PC-3 (cell line): Measurements from ENCODE around the gene ARVCF. TPM values are rescaled to one million over a fixed set of nuclear protein-coding genes. Genes with fewer than 3 reads are reported as not detected.

Source experiments
- ATAC-seq: fragments of 200-7000 bp; cut with Tn5 transposase; 2 replicates; pipeline ENCODE4 v1.9.1; 2020; ENCODE audit warnings: mild to moderate bottlenecking, moderate library complexity
- BruUV-seq: library from RNA; stranded (reverse); fragments of 400-500 nt; replicated peaks from 2 replicates; lab custom pipeline; 2021; lab: Mats Ljungman, UMichigan
- CTCF ChIA-PET: fragments of 300-600 bp; sonication (Branson Sonifier 250); formaldehyde crosslinking; loops from one replicate; lab custom pipeline; 2022; ENCODE audit warnings: antibody characterized with exemption; lab: Charles Lee
- POLR2A ChIA-PET: fragments of 300-600 bp; sonication (Branson Sonifier 250); formaldehyde crosslinking; loops from one replicate; lab custom pipeline; 2022; ENCODE audit warnings: antibody characterized with exemption; ENCODE audit not compliant: unreplicated experiment; lab: Charles Lee
- DNase-seq: peaks from one replicate; pipeline ENCODE4 v3.0.0-alpha.2; 2015
- H2AFZ ChIP-seq: fragments of 300-600 bp; sonication (generic); 2 replicates; pipeline ENCODE4 v1.6.0; 2016; ENCODE audit warnings: antibody characterized with exemption, low read length
- H3F3A ChIP-seq: fragments of 300-600 bp; sonication (generic); one replicate; pipeline ENCODE4 v1.6.0; 2017; ENCODE audit warnings: antibody characterized with exemption, low read length, control low read depth, mild to moderate bottlenecking; ENCODE audit not compliant: unreplicated experiment
- H3K27ac ChIP-seq: fragments of 300-600 bp; sonication (generic); 2 replicates; pipeline ENCODE4 v1.5.1; 2016; ENCODE audit warnings: mild to moderate bottlenecking, low read length
- H3K27me3 ChIP-seq: fragments of 300-600 bp; sonication (generic); 2 replicates; pipeline ENCODE4 v1.6.1; 2016; ENCODE audit warnings: low read length, mixed read lengths
- H3K36me3 ChIP-seq: fragments of 300-600 bp; sonication (generic); 2 replicates; pipeline ENCODE4 v1.6.1; 2016; ENCODE audit warnings: low read depth, mixed run types, low read length, mixed read lengths
- H3K4me1 ChIP-seq: fragments of 300-600 bp; sonication (generic); 2 replicates; pipeline ENCODE4 v1.5.1; 2016; ENCODE audit warnings: low read length; ENCODE audit not compliant: insufficient read depth
- H3K4me2 ChIP-seq: fragments of 300-600 bp; sonication (generic); 2 replicates; pipeline ENCODE4 v1.6.0; 2016; ENCODE audit warnings: low read length
- H3K4me3 ChIP-seq: fragments of 300-600 bp; sonication (generic); 2 replicates; pipeline ENCODE4 v1.5.1; 2016; ENCODE audit warnings: mild to moderate bottlenecking, low read length, mixed read lengths
- H3K79me2 ChIP-seq: fragments of 300-600 bp; sonication (generic); 2 replicates; pipeline ENCODE4 v1.6.1; 2017; ENCODE audit warnings: low read length, mixed read lengths
- H3K9ac ChIP-seq: fragments of 300-600 bp; sonication (generic); 2 replicates; pipeline ENCODE4 v1.6.0; 2016; ENCODE audit warnings: mild to moderate bottlenecking, low read length
- H3K9me2 ChIP-seq: fragments of 300-600 bp; sonication (generic); replicated peaks from 2 replicates; pipeline ENCODE4 v1.6.1; 2016; ENCODE audit warnings: mixed run types, low read length, mixed read lengths
- H3K9me3 ChIP-seq: fragments of 300-600 bp; sonication (generic); 2 replicates; pipeline ENCODE4 v1.6.1; 2016; ENCODE audit warnings: low read length, mixed read lengths
- H4K20me1 ChIP-seq: fragments of 300-600 bp; sonication (generic); 2 replicates; pipeline ENCODE4 v1.6.1; 2016; ENCODE audit warnings: low read length, mixed read lengths
- EZH2 ChIP-seq: fragments of 300-600 bp; sonication (generic); IDR thresholded peaks from one replicate; pipeline ENCODE4 v1.6.1; 2017; ENCODE audit warnings: antibody characterized with exemption, mild to moderate bottlenecking, low read length; ENCODE audit not compliant: unreplicated experiment
- EZH2phosphoT487 ChIP-seq: fragments of 300-600 bp; sonication (generic); IDR thresholded peaks from 2 replicates; pipeline ENCODE4 v1.6.1; 2018; ENCODE audit warnings: mild to moderate bottlenecking, antibody characterized with exemption, low read length, borderline replicate concordance
- intact Hi-C: fragments of 100-400 bp; cut with micrococcal nuclease; formaldehyde crosslinking; loops from 2 replicates; pipeline ENCODE4 v1.9.0; 2023
- total RNA-seq: library from RNA; depleted of rRNA; stranded (reverse); fragments of >200 nt; gene quantifications from 2 replicates; pipeline ENCODE4 v1.2.3, GENCODE V29; 2014
- TF ChIP-seq, protein P1 (sequence below): fragments of 300-600 bp; sonication (generic); conservative IDR thresholded peaks from 2 replicates; pipeline ENCODE4 v1.5.1; 2017; ENCODE audit warnings: antibody characterized with exemption, low read depth, mild to moderate bottlenecking, low read length

Gene ARVCF
- total RNA-seq, 1 experiment from 2014 or later = 20.0 TPM

DNA sequence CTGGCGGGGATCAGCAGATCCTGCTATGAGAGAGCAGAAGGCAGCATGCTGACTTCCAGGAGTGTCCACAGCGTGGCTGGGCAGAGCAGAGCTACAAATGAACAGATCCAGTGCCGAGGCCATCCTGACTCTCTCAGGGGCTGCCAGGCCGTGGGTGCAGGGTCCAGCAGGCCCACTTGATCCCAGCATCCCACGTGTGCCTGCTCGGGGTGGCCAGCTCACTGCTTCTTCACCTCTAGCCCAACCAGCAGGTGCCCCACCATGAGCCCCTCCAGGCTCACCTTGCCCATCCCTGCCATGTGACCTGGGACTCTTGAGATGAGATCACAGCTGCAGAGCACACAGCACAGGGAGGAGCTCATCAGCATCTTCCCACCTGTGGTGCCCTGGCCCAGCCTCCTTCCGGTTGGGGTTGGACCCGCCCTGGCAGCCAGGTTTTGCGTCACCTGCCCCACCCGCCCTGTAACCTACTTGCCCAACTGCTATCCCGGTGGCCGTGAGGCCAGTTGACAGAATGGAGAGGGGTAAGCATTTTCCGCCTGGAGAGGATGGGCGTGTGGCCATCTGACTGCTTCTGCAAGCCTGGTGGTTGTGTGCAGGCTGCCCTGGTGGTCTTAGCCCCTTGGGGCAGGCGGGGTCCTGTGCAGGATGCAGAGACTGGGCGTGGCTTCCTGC lies 15.2 kb upstream of the ARVCF start:
- no peaks in the 10 kb centered on the region for H4K20me1 ChIP-seq
- no peak overlapping the region for H3K4me2 ChIP-seq
- H2AFZ ChIP-seq = no peak overlapping the region
- no peak overlapping the region for H3K4me3 ChIP-seq
- no peak for TF ChIP-seq EZH2
- TF ChIP-seq, protein P1, sequence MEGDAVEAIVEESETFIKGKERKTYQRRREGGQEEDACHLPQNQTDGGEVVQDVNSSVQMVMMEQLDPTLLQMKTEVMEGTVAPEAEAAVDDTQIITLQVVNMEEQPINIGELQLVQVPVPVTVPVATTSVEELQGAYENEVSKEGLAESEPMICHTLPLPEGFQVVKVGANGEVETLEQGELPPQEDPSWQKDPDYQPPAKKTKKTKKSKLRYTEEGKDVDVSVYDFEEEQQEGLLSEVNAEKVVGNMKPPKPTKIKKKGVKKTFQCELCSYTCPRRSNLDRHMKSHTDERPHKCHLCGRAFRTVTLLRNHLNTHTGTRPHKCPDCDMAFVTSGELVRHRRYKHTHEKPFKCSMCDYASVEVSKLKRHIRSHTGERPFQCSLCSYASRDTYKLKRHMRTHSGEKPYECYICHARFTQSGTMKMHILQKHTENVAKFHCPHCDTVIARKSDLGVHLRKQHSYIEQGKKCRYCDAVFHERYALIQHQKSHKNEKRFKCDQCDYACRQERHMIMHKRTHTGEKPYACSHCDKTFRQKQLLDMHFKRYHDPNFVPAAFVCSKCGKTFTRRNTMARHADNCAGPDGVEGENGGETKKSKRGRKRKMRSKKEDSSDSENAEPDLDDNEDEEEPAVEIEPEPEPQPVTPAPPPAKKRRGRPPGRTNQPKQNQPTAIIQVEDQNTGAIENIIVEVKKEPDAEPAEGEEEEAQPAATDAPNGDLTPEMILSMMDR = no peak
- ChIA-PET POLR2A (no interaction called here), CTCF (no interaction called here)
- no peaks in the 10 kb centered on the region for H3K9me3 ChIP-seq
- peaks cover 8% of the 10 kb centered on the region; the same call in 1 of the 2 replicates for H3K79me2 ChIP-seq
- H3K27me3 ChIP-seq = no peaks in the 10 kb centered on the region
- no peak overlapping the region for H3K9ac ChIP-seq
- no TSS peak for BruUV-seq
- H3K27ac ChIP-seq = no peak overlapping the region
- DNase-seq = no peak
- H3K4me1 ChIP-seq = no peaks in the 10 kb centered on the region
- intact Hi-C loops = no loop called here
- no peak for ATAC-seq
- no peaks in the 10 kb centered on the region for H3K9me2 ChIP-seq
- no peaks in the 10 kb centered on the region for H3F3A ChIP-seq
- H3K36me3 ChIP-seq = no peaks in the 10 kb centered on the region; the same call in 1 of the 2 replicates

DNA sequence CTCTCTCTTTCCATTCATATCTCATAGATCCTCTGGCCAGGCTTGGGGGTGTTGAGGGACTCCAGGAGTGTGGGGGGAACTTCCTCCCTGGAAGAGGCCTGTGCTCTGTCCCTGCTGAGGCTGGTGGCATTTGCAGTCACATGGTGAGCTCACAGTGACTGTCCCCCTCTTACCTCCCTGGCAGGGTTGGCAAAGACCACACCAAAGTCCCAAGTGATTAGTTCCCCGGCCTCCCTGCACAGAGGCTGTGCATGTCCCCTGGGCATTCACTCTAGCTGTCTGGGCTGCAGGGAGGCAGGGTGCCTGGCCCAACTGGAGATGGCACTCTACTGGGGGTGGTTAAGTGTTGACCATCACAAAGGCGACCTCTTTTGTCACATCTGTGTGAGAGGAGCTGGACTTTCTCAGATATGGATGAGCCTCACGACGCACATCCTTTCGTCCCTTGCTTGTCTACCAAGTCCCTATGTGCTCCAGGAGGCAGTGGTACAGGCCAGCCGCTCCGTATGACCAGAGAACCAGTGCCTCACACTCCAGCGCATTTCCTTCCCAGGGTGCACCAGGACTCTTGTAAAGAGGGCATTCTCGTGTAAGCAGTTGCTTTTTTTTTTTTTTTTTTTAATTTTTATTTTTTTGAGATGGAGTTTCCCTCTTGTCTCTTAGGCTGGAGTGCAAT lies 13.1 kb upstream of the ARVCF start:
- no peak overlapping the region for H3K4me2 ChIP-seq
- H3F3A ChIP-seq = no peaks in the 10 kb centered on the region
- H3K9me2 ChIP-seq = no peaks in the 10 kb centered on the region
- H3K79me2 ChIP-seq = peaks cover 8% of the 10 kb centered on the region; the same call in 1 of the 2 replicates
- no peaks in the 10 kb centered on the region for H3K4me1 ChIP-seq
- no peak overlapping the region for H3K9ac ChIP-seq
- intact Hi-C loops = no loop called here
- ChIA-PET CTCF (no interaction called here), POLR2A (no interaction called here)
- BruUV-seq = no TSS peak
- H3K27me3 ChIP-seq = no peaks in the 10 kb centered on the region
- H4K20me1 ChIP-seq = no peaks in the 10 kb centered on the region
- no peak overlapping the region for H3K27ac ChIP-seq
- H3K4me3 ChIP-seq = no peak overlapping the region
- DNase-seq (no peak), ATAC-seq (no peak)
- no peak overlapping the region for H2AFZ ChIP-seq
- H3K36me3 ChIP-seq = no peaks in the 10 kb centered on the region
- TF ChIP-seq EZH2phosphoT487 (no peak), EZH2 (no peak)
- TF ChIP-seq, protein P1 = no peak
- H3K9me3 ChIP-seq = no peaks in the 10 kb centered on the region
